ENCODE data around the gene MAML2.

DNA sequence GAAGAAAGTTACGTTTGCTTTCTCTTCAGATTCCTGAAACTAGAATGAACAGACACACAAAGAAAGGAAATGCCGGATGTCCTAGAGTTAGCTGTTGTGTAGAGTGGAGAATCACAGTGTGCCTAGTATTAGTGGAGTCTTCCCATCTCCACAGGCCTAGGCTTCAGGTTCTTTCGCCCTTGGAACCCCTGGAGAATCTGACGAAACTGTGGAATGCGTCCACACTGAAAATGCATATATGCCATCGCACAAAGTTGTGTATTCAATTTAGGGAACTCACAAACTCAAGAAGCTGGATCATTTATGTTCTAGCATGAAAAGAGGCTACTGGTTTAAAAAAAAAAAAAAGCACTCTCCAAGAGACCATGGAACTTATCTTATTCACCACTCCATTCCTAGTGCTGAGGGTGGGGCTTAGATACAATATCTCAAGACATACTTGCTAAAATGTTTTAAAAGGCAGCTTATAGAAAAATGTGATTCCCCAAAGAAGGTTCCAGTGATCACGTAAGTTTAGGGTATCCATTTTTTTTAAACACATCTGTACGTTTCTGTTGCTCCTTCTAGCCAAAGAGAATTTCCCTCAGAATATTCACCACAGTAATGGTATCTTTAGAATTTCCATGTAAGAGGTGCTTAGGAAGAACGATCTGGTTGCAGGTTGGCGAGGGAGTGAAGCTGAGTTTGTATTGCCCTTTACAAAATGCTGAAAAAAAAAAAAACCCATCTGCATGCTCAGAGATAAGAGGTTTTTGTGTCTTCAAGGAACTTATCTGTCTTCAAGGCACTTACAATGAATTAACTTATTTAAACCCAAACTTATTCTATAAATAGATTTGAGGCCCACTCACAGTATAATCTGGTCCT is 20.0 kb downstream of the MAML2 start:
- no peak for TF ChIP-seq EZH2 (IDR thresholded peaks at IDR 0.05; ENCODE audit: borderline replicate concordance)
- TF ChIP-seq, protein P1, sequence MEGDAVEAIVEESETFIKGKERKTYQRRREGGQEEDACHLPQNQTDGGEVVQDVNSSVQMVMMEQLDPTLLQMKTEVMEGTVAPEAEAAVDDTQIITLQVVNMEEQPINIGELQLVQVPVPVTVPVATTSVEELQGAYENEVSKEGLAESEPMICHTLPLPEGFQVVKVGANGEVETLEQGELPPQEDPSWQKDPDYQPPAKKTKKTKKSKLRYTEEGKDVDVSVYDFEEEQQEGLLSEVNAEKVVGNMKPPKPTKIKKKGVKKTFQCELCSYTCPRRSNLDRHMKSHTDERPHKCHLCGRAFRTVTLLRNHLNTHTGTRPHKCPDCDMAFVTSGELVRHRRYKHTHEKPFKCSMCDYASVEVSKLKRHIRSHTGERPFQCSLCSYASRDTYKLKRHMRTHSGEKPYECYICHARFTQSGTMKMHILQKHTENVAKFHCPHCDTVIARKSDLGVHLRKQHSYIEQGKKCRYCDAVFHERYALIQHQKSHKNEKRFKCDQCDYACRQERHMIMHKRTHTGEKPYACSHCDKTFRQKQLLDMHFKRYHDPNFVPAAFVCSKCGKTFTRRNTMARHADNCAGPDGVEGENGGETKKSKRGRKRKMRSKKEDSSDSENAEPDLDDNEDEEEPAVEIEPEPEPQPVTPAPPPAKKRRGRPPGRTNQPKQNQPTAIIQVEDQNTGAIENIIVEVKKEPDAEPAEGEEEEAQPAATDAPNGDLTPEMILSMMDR (IDR thresholded peaks at IDR 0.05; ENCODE audit: poor library complexity): no peak
- no peak for TF ChIP-seq EZH2phosphoT487 (IDR thresholded peaks at IDR 0.05; ENCODE audit: low read depth, severe bottlenecking, unreplicated experiment)

All from hepatocyte (in vitro differentiated cells).